Posterior vena cava (tissue), 2 donors: ENCODE measurements around the gene TATDN2. TPM values are rescaled to one million over a fixed set of nuclear protein-coding genes. Genes with fewer than 3 reads are reported as not detected.

Source experiments
- DNase-seq: peaks from one replicate; pipeline ENCODE4 v3.0.0-alpha.2; 2020; ENCODE audit warnings: low spot score
- intact Hi-C, 2 donors: fragments of 100-400 bp; cut with DNase I; formaldehyde crosslinking; loops; one replicate each; pipeline versions ENCODE4 v1.14.1 to v1.14.2; 2022 to 2023
- total RNA-seq, 2 donors: library from RNA; stranded (reverse); fragmentation: NEBNext Ultra II Directional; extraction: Animal tissue kit (Norgen Biotek cat#: 25700); gene quantifications; one replicate each; pipeline ENCODE4 v1.2.1, GENCODE V29; 2021
- donor health status: DM: yes; HTN: yes; CAD: no.
- donor health status: DM: yes; HTN: yes; CAD: no.

The TATDN2 gene
- total RNA-seq, 2 donors from 2014 or later = 22.2 to 25.3 TPM

DNA sequence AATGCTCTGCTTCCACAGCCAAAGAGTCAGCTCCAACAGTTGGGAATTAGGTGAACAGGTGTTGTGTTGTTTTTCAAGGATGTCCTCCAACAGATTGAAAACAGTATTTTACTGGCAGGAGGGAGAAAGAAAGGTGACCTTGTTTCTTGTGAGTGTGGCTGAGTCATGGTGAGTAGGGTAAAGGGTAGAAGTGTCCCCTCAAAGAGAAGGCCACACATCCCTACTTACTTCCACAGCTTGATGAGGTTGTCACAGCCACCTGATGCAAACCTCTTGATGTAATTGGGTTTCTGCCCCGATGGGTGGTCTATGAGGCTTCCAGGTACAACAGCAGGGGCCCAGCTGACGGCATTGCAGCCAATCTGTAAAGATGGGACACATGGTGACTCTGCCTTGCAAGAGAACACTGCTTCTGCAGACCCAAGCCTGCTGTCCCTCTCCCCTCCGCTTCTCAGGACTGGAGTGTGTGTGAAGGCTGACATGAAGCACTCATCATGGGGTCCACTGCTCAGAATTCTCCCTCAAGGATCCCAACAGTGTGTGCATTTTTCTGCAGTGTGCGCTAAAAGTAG lies 57.2 kb downstream of the TATDN2 start:
- no peak for DNase-seq
- intact Hi-C loops = no loop called here

DNA sequence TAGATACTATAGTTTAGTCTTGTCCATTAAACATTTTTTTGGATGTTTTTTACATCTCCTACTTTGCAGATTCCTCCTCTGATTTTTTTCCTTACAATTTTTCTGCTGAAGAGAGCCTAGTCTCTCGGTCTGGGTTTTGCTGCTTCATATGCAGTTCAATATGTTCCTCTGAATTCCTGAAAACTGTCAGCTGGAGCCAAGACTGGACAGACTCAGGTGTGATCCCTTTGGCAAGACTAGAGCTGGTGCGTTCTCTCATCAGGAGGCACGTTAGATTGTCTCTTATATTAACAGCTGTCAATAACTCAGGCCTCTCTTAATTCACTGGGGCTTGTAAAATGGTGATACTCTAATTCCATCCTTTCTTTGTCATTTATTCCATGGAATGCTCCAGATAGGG lies 57.9 kb downstream of the TATDN2 start:
- no peak for DNase-seq
- intact Hi-C loops = no loop called here

DNA sequence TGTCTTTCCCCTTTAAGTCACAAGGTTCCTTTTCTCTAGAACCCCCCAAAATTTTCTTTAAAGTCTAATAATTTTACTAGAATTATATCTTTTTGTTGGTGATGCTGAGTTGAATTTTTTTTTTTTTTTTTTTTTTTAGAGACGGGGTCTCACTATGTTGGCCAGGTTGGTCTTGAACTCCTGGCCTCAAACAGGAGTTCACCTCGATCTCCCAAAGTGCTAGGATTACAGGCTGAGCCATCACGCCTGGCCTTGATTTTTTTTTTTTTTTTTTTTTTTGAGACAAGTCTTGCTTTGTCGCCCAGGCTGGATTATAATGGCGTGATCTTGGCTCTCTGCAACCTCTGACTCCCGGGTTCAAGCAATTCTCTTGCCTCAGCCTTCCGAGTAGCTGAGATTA lies 60.4 kb downstream of the TATDN2 start:
- intact Hi-C loops = no loop called here

DNA sequence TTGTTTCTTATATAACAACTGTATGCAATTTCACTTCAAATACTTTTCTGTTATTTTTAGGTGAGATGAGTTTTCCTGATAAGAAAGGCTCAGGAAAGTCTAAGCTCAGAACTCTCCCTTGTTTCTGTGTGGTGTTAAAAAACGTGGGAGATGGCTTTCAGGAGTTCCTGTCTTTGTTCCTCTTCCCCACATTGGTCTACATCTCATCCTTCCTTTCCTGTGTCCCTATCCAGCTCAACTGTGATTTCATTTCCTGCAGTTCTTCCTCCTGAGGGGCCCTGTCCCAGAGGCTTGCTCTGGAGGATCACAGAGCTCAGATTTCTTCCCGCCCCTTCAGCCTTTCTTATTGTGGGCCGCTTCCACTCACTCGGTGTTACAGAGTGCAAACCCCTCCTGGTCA lies 61.5 kb downstream of the TATDN2 start:
- intact Hi-C loops = no loop called here

More for the DNA sequence above, 60.4 kb downstream of the TATDN2 start:
- no peak for DNase-seq

DNA sequence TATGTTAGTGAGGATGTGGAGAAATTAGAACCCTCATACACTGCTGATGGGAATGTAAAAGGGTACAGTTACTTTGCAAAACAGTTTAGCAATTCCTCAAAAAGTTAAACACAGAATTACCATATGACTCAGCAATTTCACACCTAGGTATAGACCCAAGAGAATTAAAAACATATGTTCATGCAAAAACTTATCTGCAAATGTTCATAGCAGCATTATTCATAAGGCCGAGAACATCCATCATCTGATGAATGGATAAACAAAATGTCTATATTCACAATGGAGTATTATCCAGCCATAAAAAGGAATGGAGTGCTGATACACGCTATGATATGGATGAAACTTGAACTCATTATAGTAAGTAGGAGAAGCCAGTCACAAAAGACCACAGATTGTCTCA lies 62.3 kb downstream of the TATDN2 start:
- intact Hi-C loops = no loop called here
- DNase-seq = no peak

More for the DNA sequence above, 61.5 kb downstream of the TATDN2 start:
- no peak for DNase-seq

DNA sequence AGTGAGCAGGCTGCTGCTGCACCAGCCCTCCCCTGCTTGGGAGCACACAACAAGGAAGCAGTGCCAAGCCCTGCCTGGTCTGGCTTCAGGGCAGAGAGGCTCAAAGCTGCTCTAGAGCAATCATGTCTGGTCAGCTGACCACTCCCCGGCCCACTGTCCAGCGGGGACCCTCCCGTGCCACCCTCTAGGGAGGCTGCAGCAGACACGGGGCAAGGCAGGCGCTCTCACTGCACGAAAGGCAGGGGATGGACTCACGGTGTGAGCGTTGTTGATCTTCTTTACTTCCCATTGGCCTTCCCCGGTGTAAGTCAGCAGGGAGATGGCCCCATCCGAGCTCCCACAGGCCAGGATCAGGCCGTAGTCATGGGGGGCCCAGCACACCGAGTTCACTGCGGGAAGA lies 63.5 kb downstream of the TATDN2 start:
- intact Hi-C loops = no loop called here
- DNase-seq = no peak

DNA sequence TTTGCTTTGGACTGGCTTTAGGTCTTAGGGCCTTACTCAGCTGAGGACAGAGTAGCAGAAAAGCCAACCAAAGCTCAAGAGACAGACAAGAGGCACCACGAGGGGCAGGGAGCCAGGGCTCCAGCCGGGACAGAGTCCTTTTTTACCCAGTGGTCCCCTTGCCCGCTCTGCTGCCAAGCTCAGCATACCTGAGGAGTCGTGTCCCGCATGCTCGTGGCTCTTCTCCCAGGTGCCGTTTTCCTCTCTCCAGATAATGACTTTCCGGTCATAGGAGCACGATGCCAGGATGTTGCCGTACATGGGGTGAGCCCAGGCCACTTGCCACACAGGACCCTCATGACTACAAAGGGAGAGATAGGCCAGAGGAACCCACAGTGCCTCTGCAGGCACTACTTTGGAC lies 64.1 kb downstream of the TATDN2 start:
- no peak for DNase-seq
- intact Hi-C loops = no loop called here

DNA sequence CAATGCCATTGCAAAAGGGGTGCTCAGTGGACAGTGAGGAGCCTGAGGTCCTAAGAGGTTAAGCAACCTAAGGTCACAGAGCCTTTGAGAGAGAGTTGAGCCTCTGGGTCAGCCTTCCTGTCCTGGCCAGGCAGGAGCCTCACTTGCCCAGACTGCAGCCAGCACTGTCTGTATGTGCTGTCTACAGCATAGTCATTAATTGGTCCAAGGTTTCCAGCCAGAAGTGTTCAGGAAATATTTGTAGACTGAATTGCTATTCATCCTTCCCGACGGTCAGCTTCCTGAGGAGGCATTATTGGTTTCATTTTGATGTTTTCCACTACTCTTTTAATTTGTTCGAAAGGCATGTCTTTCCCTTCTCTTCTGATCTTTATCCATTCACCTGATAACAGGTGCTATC lies 64.6 kb downstream of the TATDN2 start:
- intact Hi-C loops = no loop called here
- DNase-seq = no peak

DNA sequence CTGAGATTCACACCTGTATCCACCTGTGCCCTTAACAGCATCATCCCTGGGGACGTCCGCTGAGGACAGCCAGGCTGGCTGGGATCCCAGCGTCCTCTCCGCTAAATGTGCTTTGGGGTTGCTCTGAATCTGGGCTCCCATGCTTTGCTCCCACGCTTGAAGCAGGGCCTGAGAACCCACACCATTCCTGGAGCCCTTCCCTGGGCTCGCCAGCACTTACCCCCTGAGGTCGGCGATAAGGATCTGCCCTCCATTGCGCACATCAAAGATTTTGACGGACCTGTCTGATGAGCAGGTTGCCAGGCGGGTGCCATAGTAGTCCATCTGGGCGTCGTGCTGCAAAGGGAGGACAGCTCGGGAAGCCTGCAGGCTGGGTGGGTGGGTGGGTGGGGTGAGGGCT lies 66.8 kb downstream of the TATDN2 start:
- intact Hi-C loops = no loop called here
- DNase-seq = no peak

DNA sequence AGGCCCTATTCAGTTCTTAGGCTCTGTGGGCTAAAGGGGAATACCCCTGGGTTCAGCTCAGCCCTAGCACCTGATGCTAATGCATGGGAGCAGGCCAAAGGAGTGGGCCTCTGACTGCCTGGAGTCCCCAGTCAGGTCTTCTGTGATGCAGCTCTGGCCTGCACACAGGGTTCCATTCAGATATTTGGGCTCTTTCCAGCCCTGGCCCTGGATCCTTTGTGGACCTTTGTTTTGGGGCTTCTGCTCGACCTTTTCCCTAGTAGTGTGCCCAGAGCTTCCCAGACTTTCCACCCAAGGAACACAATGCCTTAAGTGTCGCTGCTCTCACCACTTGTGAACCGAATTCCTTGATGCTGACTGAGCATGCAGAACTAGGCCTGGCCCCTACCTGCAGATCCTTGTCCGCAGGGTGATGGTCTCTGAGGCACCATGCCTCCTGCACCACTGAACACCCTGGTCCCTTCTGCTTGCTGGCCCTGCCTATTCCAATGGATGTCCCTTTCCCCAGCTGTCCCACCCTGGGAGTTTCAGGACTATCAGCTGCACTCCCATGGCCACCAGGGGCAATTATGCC lies 67.6 kb downstream of the TATDN2 start:
- intact Hi-C loops = no loop called here
- DNase-seq = no peak

DNA sequence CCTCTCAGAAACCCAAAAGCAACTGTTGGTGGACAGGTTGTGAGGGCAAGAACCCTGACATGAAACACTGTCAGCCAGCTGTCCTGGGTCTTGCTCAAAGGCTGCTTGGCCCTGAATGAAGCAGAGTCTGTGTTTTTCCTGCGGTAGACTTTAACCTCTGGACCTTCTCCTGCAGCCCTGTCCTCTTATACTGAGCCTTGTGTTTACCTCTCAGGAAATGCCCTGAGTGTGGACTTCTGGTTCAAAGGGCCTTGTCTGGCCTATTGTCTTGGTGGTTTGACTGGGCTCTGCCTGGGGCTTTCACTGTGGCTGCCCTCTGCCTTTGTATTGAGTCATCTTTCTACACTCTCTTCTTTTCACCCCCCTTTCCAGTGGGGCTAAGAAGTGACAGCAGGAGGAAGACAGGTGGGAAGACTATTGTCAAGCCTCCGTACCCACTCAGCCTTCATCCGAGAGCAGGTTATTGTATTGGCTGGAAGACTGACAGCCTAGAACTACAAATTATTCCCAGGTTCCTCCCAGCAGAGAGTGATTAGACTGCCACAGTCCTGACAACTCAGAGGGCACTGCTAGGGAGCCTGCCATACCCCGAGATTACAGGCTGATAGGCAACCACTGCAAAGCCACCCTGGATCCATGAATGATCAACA lies 69.2 kb downstream of the TATDN2 start:
- intact Hi-C loops = no loop called here
- no peak for DNase-seq

DNA sequence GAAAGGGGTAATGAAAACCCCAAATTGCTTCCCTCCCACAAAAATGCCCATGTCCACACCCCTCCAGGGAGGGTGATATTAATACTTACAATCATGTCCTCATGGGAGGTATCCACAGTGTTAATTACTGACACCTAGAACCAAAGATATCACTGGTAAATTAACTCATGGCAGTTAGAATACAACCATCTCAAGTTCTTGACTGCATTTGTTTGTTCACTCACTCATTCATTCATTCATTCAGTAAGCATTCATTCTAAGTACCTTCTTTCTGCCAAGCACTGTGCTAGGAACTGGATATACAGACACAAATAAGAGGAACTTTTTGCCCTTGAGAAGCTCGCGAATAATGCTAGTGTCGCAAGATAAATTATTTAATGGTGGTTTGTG lies 69.7 kb downstream of the TATDN2 start:
- DNase-seq = no peak
- intact Hi-C loops = no loop called here

DNA sequence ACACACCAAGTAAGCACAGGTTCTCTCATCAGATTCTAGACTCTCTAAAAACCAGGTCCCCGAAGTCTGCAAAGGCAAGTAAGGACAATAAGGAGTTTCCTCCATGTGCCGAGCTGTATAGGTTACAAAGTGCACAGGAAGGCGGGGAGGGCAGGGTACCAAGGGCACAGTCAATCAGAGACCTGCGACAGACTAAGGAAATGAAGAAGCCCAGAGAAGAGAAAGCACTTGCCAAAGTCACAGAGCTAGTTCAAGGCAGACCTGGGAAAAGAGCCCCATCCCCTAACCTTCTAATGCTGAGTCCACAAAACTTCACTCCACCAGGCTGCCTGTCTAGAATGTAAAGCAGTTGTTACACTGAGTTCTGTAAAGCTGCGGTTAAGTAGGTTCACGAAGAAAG lies 71.0 kb downstream of the TATDN2 start:
- no peak for DNase-seq
- intact Hi-C loops = no loop called here

DNA sequence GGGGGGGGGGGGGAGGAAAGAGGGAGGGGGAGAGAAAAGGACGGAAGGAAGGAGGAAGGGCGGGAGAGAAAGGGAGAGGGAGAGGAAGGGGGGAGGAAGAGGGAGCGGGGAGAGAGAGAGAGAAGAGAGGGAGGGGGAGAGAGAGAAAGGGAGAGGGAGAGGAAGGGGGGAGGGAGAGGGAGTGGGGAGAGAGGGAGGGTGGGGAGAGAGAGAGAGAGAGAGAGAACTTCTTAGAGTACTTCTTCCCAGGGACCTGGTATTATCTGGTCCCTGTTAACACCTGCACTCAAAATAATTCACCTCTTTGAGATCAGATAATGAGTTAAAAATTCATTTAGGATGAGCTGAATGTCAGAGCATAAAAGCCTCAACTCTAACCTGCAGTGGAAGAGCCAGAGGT lies 71.5 kb downstream of the TATDN2 start:
- intact Hi-C loops = no loop called here
- no peak for DNase-seq

DNA sequence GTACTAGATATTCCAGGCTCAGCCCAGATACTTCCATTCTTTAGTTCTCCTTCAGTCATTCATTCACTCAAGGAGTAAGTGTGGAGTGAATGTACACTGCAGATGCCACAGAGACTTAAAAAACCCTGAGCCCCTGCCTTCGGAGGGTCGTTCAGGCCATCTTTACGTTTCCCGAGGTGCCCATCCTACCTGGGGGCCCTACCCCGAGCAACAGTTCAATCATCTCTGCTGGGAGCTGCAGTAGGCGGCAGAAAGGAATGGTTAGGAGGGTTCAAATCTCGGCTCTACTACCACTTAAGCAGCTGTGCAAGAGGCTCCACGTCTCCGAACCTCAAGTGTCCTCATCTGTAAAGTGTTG lies 72.0 kb downstream of the TATDN2 start:
- DNase-seq = no peak
- intact Hi-C loops = no loop called here

DNA sequence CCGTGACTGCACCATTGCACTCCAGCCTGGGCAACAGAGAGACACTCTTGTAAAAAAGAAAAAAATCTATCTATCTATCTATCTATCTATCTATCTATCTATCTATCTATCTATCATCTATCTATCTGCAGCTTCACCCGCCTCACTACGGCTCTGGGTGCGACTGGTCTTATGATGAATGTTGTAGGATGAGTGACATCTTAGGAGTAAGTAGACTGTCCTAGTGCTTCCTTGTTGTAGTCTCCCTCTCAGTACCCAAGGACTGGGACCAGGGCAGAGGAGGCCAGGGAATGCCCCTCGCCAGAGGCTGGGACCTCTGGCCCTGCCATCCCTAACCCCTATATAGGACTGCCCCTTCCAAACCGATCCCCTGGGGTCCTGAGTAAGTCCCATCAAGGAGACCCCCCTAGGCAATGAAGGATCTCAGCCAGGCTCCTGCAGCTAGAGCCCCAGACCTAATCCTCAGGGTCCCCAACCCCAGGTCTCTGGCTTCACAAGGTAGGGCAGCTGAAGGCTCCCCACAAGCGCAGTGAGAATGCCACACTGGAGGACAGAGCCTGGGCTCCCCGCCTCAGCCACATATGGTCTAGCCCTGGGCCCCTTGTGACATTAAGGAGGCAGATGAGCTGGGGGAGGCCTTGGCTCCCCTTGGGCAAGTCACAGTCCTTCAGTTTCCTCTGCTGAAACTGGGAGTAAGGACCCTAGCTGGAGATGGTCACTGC lies 73.5 kb downstream of the TATDN2 start:
- DNase-seq = no peak
- intact Hi-C loops = no loop called here

DNA sequence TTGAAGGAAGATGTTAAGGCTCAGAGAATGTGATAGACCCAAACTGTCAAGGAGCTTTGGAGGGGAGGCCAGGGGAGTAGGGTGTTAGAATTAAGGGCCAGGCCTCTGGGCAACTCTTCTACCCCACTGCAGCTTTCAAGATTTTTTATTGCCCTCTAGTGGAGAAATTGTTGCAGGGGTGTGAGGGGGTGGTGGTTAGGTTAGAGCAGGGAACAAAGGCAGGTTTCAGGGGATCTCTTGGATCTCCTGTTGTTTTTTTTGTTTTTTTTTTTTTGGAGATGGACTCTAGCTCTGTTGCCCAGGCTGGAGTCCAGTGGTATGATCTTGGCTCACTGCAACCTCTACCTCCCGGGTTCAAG lies 74.1 kb downstream of the TATDN2 start:
- intact Hi-C loops = no loop called here
- DNase-seq = no peak

DNA sequence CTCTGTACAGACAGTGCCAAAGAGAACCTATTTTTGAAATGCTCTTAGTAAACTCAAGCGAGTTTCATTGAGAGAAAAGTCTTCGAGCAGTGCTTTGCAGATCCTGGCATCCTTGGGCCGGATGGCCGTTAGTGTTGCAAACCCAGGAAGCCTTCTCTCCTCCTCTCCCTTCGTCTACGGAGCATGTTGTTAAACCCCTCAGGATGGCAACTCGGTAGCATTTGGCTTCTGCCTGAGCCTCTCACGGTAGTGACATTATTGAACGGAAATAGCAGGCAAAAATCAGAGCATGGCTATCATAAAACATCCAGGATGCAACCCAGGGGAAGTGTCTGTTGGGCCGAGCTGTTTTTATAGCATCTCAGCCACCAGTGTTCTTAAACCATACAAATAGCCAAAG lies 79.3 kb downstream of the TATDN2 start:
- peak; percentile 19 for DNase-seq
- intact Hi-C loops = no loop called here

DNA sequence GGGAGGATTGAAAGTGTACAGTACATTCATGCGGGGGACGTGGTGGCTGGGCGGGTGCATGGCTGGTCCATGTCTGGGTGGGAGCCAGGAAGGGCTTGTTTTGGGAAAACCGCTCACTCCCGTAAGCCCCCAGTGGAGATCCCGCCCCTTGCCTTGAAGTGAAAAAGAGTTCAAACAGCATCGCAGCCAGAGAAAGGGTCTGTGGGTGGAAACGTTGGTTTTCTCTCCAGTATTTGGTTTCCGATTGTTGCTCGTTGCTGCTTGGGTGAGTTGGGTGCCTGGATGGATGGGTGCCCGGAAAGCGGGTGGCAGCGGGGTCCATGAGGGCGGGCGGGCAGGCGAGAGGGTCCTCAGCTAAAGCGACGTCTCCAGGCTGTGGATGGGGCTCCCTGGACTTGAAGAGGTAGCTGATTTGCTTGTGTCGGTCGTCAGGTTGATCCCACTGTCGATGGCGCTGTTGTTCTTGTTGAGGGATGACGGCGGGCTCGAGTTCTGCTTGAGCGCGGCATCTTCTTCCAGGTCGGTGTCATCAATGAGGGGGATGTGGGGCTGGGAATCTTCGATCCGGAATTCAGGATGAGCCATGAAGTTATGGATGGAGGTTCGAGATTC lies 80.3 kb downstream of the TATDN2 start:
- peak; percentile 64 for DNase-seq
- intact Hi-C loops = no loop called here

DNA sequence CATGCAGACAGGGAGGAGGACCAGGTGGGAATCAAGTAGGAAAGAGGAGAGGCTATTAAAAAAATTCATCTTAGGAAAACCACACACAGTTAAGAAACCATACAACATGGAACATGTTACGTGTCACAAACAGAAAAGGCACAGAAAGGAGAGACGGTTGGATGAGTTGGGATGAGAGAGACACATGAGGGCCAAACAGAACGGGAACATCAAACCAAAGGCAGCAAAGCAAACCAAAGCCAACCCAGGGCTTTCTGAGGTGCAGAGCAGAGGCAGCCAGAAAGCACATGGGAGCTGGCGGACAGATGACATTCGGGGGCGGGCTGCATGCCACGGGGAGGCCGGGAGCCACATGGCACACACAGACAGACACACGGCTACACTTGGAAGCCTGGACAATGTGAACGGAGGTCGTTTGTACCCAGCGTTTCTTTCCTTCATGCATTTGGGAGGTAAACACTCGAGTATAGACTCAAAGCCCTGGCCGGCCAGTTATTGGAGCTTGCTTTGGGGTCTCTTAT lies 81.3 kb downstream of the TATDN2 start:
- DNase-seq = peak; percentile 55
- intact Hi-C loops = no loop called here
